ENCODE results near the gene TRAF3.
A peak's percentile ranks its signal among the peaks of the same experiment; 100 is the strongest.

The TRAF3 gene

DNA sequence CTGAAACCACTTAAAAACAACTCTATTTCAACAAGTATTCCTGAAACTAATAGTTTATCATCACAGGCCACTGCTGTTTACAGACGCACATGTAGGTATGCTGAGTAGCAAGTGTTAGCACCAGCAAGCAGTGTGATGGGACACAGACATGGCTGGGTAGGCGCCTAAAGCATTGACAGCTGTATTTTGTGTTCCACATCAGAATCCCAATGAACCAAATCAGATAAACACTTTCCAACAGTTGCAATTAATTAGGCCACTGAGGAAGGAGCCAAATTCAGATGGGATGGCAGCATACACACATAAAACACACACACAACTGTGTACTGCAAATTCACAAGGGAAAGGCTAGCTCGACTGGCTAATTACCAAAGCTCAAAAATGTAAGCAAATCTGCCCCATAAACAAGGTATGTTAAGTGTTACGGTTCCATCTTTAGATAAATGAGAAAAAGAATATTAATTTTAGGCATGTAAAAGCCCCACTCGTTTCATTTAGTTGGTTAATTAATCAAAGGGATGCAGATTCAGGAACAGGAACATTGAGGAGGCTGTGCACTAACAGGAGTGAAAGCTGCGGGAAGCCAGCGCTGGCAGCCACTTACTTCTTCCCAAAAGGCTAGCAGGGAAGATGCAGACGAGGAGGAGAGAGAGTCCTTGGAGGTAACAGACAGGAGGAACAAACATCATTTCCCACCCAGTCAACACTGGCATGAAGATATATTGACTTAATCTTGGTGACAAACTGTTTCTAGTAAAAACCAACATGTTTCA, 178.6 kb downstream of the TRAF3 start:
- DNase-seq (ENCODE audit: low read depth), result no peak

DNA sequence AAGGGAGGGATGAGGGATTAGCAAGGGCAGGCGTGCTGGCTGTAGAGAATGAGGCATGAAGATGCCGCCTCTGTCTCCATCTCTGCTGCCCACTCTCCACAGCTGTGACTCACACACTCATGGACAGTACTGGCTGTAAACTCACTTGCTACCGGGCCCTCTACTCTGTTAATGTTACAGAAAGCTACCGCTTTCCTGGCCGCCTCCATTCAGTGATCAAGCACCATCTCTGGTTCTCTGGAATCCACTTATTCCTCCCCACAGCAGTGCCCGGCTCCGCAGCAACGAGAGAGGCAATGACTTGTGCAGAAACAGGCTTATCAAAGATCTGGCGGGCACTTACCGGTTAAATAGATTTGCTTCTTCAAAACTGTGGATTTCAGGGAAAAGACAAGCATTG, 180.0 kb downstream of the TRAF3 start:
- DNase-seq (ENCODE audit: low read depth), result peak; percentile 11

DNA sequence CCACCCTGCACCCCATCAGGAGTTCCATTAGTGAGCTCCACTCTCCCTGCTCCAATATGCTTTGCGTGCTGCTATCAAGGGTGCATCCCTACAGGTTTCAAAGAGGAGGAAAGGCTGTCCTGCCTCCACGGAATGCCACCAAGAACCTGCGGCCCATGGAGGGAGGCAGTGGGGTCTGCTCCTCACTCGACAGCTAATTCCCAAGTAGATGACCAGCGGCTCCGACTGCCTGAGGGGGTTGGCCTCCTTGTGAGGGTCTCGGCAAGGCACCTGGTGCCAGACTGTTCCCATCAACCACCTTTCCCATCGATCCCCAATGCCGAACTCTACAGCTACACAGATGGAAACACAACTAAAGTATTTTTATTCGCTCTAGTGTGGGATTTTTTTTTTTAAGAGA, 181.2 kb downstream of the TRAF3 start:
- DNase-seq (ENCODE audit: low read depth), result no peak

All from iris pigment epithelial cell (primary cell).